ENCODE measurements around the gene MPG. TPM values are rescaled to one million over a fixed set of nuclear protein-coding genes. Genes with fewer than 3 reads are reported as not detected.

The MPG gene
- total and polyA plus RNA-seq, 2 of the 8 experiments (the other 6 are each of a cell fraction or from before 2014, with no cell fraction given) = 37.6 to 83.7 TPM

GRCh38 chr16:129075-129474 lies 51.0 kb downstream of the MPG start:
- H4K20me1 ChIP-seq (replicated peaks in 1 of 2; ENCODE audit: control insufficient read depth in 1 of 2, insufficient read depth in 2 of 2, low read length in 2 of 2) = peaks cover 0 to 2% of the 10 kb centered on the region in 2 experiments
- H3K4me2 ChIP-seq (ENCODE audit: insufficient read depth in 1 of 2, low read depth in 2 of 2, low read length in 2 of 2) = no peak overlapping the region
- no peaks in the 10 kb centered on the region for H3K27me3 ChIP-seq (replicated peaks in 1 of 4; ENCODE audit: control insufficient read depth in 3 of 4, extremely low read depth in 1 of 4, insufficient read depth in 3 of 4, low read length in 3 of 4)
- ChIA-PET CTCF (ENCODE audit: partially characterized antibody) (interaction anchor here (0.8 to 5.5 kb wide), 4 partner anchors 11 to 233 kb away, joined by 3 to 37 read pairs (median 4); no protein-coding TSS in a partner anchor), POLR2A (ENCODE audit: partially characterized antibody) (interaction anchor here (0.6 to 1.4 kb wide), 2 partner anchors 11 to 57 kb away, joined by 3 read pairs; partner anchors contain the start of gene RHBDF1)
- no peaks in the 10 kb centered on the region for H3K23me2 ChIP-seq (ENCODE audit: low read depth, low read length)
- no peak overlapping the region for H2BK120ac ChIP-seq (replicated peaks; ENCODE audit: low read depth, low read length)
- no peaks in the 10 kb centered on the region for H3K9me3 ChIP-seq (ENCODE audit: insufficient read depth in 2 of 2, low read depth in 1 of 2, low read length in 1 of 2)
- H2AFZ ChIP-seq (ENCODE audit: low read length) = no peak overlapping the region
- FAIRE-seq = no peak
- no peak overlapping the region for H3K9ac ChIP-seq (replicated peaks in 1 of 4; ENCODE audit: extremely low read depth in 1 of 4, low read depth in 3 of 4, low read length in 3 of 4)
- no peak overlapping the region for H3K14ac ChIP-seq (ENCODE audit: insufficient read length)
- no peaks in the 10 kb centered on the region for H3K4me1 ChIP-seq (replicated peaks in 1 of 4; ENCODE audit: control insufficient read depth in 3 of 4, insufficient read depth in 4 of 4, low read length in 3 of 4)
- H3K79me2 ChIP-seq (ENCODE audit: control insufficient read depth in 1 of 2, insufficient read depth in 2 of 2, low read length in 2 of 2) = 0 out of 4 replicates have a peak, but pooled peaks cover 0 to 12% of the 10 kb centered on the region in 2 experiments
- no peaks in the 10 kb centered on the region; a peak in 2 of 8 replicates for H3K36me3 ChIP-seq (ENCODE audit: control insufficient read depth in 2 of 4, insufficient read depth in 4 of 4, low read length in 3 of 4)
- H3K18ac ChIP-seq (ENCODE audit: extremely low read depth, low read length) = no peak overlapping the region
- H2BK15ac ChIP-seq (ENCODE audit: low read length) = no peak overlapping the region
- DNase-seq (ENCODE audit: low read depth in 1 of 2, low spot score in 2 of 2) = no peak
- H4K91ac ChIP-seq (replicated peaks; ENCODE audit: insufficient read length, low read length) = no peak overlapping the region
- no peak overlapping the region for H3K56ac ChIP-seq (replicated peaks; ENCODE audit: insufficient read length, low read depth, low read length)
- TF ChIP-seq FOSL1 (IDR thresholded peaks at IDR 0.05; ENCODE audit: insufficient read depth, low read depth, low read length) (no peak), BACH1 (IDR thresholded peaks at IDR 0.05; ENCODE audit: low read length) (no peak), SIRT6 (IDR thresholded peaks at IDR 0.05; ENCODE audit: low read length) (no peak), GTF2F1 (IDR thresholded peaks at IDR 0.05; ENCODE audit: borderline replicate concordance, low read depth, low read length) (no peak), JUND (IDR thresholded peaks at IDR 0.05; ENCODE audit: low read length) (no peak), SAP30 (IDR thresholded peaks at IDR 0.05; ENCODE audit: insufficient read depth, insufficient replicate concordance, low read length) (no peak), POLR2AphosphoS5 (IDR thresholded peaks at IDR 0.05; ENCODE audit: low read depth, low read length) (no peak), ZNF274 (IDR thresholded peaks at IDR 0.05; ENCODE audit: borderline replicate concordance, extremely low read depth, low read length) (no peak), TEAD4 (IDR thresholded peaks at IDR 0.05; ENCODE audit: low read depth, low read length) (no peak), SIX5 (IDR thresholded peaks at IDR 0.05; ENCODE audit: low read depth, low read length) (no peak), SP1 (IDR thresholded peaks at IDR 0.05; ENCODE audit: low read depth, low read length) (no peak), SIN3A (conservative IDR thresholded peaks at IDR 0.05 in 1 of 2, IDR thresholded peaks at IDR 0.05 in 1 of 2; ENCODE audit: low read depth in 1 of 2, low read length in 2 of 2) (no peak)
- peaks cover 2% of the 10 kb centered on the region for H3K79me1 ChIP-seq (ENCODE audit: low read depth, low read length)
- H3K4me3 ChIP-seq (ENCODE audit: extremely low read depth in 1 of 4, insufficient read depth in 2 of 4, low read depth in 3 of 4, low read length in 4 of 4) = no peak overlapping the region
- no peak overlapping the region for H3K4ac ChIP-seq (replicated peaks; ENCODE audit: insufficient read length, low read depth, low read length)
- H2BK5ac ChIP-seq (ENCODE audit: low read depth, low read length) = no peak overlapping the region
- H2AK5ac ChIP-seq (ENCODE audit: low read depth, low read length) = no peak overlapping the region
- 87% methylated on average over 2 of the region's 2 CpGs; no CpG with 5 or more reads in 1 of the 2 experiments for WGBS, 2 experiments (ENCODE audit: extremely low coverage in 1 of 2, insufficient coverage in 1 of 2, insufficient read length in 1 of 2, insufficient replicate concordance in 2 of 2, low coverage in 1 of 2, low lambda C conversion rate in 2 of 2, missing lambda C conversion rate in 1 of 2)
- no peak overlapping the region for H3K27ac ChIP-seq (ENCODE audit: low read depth, low read length)
- no peak overlapping the region for H2BK20ac ChIP-seq (ENCODE audit: low read length)
- no peak overlapping the region; the same call in 1 of the 2 replicates for H4K8ac ChIP-seq (ENCODE audit: extremely low read depth, insufficient read depth, low read length)
- H4K5ac ChIP-seq (ENCODE audit: insufficient read length, low read depth, low read length) = no peak overlapping the region
- H3K23ac ChIP-seq (ENCODE audit: insufficient read length) = no peak overlapping the region
- H2BK12ac ChIP-seq (ENCODE audit: low read depth, low read length) = no peak overlapping the region

All from H1 (cell line).